ENCODE measurements around the gene OR1E2.
"Not testable (repeated sequence)": the region's sequence is repeated elsewhere in the genome, so short reads cannot be mapped to it uniquely, and the experiment has no call there.

OR1E2 gene

DNA sequence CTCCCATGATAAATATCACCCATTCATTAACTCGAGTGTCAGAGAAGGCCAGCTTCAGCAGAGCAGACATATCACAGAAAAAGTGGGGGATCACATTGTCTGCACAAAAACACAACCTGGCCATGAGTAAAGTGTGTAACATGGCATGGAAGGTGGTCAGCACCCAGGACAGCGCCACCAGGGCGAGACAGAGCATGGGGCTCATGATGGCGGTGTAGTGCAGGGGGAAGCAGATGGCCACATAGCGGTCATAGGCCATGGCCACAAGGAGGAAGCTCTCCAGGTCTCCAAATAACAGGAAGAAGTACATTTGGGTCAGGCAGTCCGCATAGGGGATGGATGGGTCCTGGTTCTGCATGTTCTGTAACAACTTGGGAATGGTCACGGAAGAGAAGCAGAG lies 35.8 kb downstream of the OR1E2 start:
- not testable (repeated sequence) for H3K4me3 ChIP-seq (ENCODE audit: low read length); H3K27me3 ChIP-seq (replicated peaks; ENCODE audit: control insufficient read depth, insufficient read depth, low read length); H3K36me3 ChIP-seq (ENCODE audit: control insufficient read depth, insufficient read depth, low read length, severe bottlenecking); H3K4me1 ChIP-seq (ENCODE audit: control insufficient read depth, insufficient read depth, low read length); DNase-seq (ENCODE audit: low read depth); H3K9me3 ChIP-seq (ENCODE audit: control insufficient read depth, low read length); H3K9ac ChIP-seq (ENCODE audit: low read length)

DNA sequence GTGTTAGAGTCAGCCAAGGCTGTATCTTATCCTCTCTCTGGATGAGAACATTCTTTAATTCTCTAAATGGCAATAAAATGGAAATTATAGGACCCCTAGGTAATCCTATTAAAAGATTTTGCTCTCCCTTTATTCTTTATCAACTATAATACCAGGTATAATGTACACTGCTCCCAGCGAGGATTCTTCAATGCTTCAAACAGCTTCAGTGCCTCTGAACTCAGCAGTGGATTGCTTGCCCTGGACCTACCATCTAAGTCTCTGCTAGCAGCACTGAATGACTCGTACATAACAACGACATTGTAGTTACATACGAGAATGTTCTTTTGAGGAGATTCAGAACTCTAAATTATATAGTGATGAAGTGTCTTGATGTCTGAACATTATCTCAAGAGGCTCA lies 43.9 kb downstream of the OR1E2 start:
- H3K9me3 ChIP-seq (ENCODE audit: control insufficient read depth, low read length), result peaks cover 6% of the 10 kb centered on the region
- H3K4me3 ChIP-seq (ENCODE audit: low read length), result no peak overlapping the region
- peaks cover 6% of the 10 kb centered on the region for H3K27me3 ChIP-seq (replicated peaks; ENCODE audit: control insufficient read depth, insufficient read depth, low read length)
- H3K4me1 ChIP-seq (ENCODE audit: control insufficient read depth, insufficient read depth, low read length), result no peaks in the 10 kb centered on the region
- H3K36me3 ChIP-seq (ENCODE audit: control insufficient read depth, insufficient read depth, low read length, severe bottlenecking), result no peaks in the 10 kb centered on the region
- no peak for DNase-seq (ENCODE audit: low read depth)
- no peak overlapping the region for H3K9ac ChIP-seq (ENCODE audit: low read length)

DNA sequence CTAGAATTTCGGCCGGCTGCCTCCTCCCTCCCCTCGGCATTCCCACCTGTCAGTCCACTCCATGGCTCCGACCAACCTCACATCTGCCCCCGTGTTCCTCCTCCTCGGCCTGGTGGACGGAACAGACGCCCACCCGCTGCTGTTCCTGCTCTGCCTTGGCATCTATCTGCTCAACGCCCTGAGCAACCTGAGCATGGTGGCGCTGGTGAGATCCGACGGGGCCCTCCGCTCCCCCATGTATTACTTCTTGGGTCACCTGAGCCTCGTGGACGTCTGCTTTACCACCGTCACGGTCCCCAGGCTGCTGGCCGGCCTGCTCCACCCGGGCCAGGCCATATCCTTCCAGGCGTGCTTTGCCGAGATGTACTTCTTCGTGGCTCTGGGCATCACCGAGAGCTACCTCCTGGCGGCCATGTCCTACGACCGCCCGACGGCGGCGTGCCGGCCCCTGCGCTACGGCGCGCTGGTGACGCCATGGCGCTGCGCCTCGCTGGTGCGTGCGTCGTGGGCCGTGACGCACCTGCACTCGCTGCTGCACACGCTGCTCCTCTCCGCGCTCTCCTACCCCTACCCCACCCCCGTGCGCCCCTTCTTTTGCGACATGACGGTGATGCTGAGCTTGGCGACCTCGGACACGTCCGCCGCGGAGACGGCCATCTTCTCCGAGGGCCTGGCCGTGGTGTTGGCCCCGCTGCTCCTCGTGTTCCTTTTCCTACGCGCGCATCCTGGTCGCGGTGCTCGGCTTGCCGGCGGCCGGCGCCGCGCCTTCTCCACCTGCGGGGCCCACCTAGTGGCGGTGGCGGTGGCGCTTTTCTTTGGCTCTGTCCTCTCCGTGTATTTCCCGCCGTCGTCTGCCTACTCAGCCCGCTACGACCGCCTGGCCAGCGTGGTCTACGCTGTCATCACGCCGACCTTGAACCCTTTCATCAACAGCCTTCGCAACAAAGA lies 47.5 kb downstream of the OR1E2 start, which contains the start of gene OR3A2:
Gene OR3A2 (minus strand): TSS at position 440 of the 948 bp plus-strand sequence.
- Histone ChIP-seq H3K27me3 (replicated peaks; ENCODE audit: control insufficient read depth, insufficient read depth, low read length) (peaks cover 9% of the 10 kb centered on the region), H3K4me3 (ENCODE audit: low read length) (peak within 1 kb of the TSS; percentile 37), H3K4me1 (ENCODE audit: control insufficient read depth, insufficient read depth, low read length) (no peaks in the 10 kb centered on the region), H3K9ac (ENCODE audit: low read length) (no peak within 1 kb of the TSS), H3K9me3 (ENCODE audit: control insufficient read depth, low read length) (peaks cover 6% of the 10 kb centered on the region), H3K36me3 (ENCODE audit: control insufficient read depth, insufficient read depth, low read length, severe bottlenecking) (no peaks in the 10 kb centered on the region)
- DNase-seq (ENCODE audit: low read depth), result no peak

All from adipocyte (in vitro differentiated cells).